NCI-H2196 (cell line): Measurements from ENCODE around the gene FRRS1L.
A peak's percentile ranks its signal among the peaks of the same experiment; 100 is the strongest.

Experiments
- DNase-seq: peaks from one replicate; lab custom pipeline; 2025; ENCODE audit not compliant: unreplicated experiment; lab: John Stamatoyannopoulos, UW

The FRRS1L gene

GRCh38 chr9:109166771-109167601 is at the start of gene FRRS1L:
FRRS1L (minus strand) TSS chr9:109167249; CDS start chr9:109167138, 111 bp downstream.
- DNase-seq, result no peak

- no peak for DNase-seq
Measured at GRCh38 chr9:109214414-109214813, 47.4 kb upstream of the FRRS1L start.

- no peak for DNase-seq
Measured at GRCh38 chr9:109213285-109214121, 46.5 kb upstream of the FRRS1L start.

DNA sequence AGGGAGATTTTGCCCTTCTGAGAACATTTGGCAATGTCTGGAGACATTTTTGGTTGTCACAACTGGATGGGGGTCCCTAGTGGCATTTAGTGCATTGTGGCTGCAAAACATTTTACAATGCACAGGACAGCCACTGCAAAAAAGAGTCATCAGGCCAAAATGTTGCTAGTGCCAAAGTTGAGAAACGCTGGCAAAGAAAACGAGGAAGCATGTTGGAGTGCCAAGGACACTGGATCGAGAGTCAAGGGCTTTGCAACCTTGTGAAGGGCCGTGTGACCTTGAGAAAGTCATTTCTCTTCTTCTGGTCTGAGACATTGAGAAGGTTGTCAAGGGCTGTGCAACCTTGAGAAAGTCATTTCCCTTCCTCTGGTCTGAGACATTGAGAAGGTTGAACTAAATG is 45.7 kb upstream of the FRRS1L start:
- no peak for DNase-seq

GRCh38 chr9:109206670-109207069 is 39.6 kb upstream of the FRRS1L start:
- DNase-seq, result no peak

DNA sequence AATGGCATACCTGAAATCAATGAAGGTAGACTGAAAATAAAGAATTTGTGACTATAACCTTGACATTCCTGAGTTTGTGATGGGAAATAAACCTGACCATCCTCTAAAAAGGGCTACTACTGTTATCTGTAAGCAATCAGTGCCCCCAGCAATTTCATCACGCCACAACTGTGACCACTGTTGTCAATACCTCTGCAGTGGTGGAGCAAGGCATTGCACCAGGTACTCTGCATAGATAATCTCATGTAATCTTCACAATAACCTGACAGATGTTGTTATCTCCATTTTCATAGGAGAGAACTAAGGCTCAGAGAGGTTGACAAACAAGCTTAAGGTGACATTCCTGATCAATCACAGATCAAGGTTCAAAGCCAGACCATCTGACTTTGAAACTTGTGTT is 38.5 kb upstream of the FRRS1L start:
- DNase-seq, result no peak

DNA sequence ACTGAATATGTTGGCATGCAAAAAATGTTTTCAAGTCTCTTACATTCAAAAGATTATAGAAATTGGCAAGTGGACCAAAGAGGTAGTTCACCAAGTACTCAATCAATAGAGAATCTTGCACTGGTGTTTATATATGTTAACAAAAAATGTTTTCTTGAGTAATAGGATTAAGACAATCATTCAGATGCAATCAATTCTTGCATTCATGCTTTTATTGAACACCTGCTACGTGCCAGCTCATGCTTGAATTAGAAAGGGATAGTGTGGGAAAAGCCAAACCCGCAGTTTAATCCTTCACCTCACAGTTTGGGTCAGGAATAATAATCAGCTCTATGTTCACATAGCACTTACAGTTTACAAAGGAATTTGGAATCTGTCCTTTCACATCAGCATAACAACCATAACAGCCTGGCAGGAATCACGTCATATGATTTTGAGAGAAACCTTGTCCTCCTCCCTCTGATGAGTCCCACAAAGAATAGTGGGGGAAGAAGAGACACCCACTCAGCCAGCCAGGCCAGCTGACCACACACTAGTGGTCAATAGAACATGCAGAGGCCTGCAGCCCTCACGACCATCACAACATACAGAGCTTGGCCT is 36.8 kb upstream of the FRRS1L start:
- no peak for DNase-seq

DNA sequence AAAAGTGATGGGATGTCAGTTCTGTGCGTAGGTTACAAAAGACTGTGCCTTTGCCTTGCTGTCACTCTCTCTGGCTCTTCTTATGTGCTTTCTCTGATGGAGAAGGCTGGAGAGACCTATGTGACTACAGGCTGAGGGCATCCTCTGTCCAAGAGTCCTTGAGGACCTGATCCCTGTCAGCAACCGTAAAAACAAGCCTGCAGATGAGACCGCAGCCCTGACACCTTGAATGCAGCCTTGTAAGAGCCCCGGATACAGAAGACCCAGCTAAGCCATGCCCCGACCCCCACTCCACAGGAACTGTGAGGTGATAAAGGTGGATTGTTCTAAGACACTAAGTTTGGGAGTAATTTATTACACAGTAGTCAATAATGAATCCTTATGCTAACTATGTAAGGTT is 32.6 kb upstream of the FRRS1L start:
- no peak for DNase-seq

DNA sequence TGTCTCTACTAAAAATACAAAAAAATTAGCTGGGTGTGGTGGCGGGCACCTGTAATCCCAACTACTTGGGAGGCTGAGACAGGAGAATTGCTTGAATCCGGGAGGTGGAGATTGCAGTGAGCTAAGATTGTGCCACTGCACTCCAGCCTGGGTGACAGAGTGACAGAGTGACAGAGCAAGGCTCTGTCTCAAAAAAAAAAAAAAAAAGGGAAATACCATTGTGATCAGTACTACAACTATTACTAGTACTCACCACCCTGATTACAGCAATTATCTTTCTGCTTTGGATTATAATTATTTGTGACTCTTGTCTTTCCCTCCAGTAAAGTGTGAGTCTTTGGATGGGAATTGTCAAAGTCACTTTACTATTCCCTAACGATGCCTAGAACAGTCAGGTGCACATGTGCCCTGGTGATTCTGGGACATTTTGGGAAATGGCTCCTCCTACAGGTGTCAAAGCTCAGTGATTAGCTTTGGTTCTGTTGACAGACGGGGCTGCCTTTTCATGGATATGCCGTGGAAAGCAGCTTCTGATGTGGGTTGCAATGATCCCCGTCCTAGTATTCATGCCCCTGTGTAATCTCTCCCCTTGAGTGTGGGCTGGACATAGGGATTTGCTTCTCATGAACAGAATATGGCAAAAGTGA is 31.8 kb upstream of the FRRS1L start:
- no peak for DNase-seq

DNA sequence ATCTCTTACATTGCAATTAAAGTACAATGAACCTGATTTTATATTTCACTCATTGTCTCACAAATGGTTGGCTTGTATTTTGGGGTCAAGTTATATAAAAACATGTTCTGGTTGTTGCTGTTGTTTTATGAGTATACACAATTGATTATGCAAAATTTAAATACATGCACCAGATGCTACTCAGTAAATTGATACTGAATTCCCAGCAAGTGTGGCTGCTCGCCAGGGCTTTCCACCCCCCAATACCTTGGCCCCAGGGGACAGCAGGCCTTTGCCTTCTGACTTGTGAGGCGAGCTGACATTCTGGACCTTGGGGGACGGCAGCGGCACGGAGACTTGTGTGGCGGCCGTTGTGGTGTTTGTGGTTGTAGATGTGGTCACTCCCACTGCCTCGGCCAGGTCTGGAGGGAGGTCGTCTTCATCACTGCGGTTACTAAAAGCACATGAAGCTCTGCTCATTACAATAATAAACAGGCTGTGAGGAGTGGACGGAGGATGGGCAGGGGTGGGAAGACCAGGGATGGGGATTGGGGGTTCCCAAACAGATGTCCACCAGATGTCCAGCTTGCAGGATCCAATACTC is 27.0 kb upstream of the FRRS1L start:
- no peak for DNase-seq

- peak; percentile 20 for DNase-seq
Measured at GRCh38 chr9:109192732-109193361, 25.8 kb upstream of the FRRS1L start.

- no peak for DNase-seq
Measured at GRCh38 chr9:109191746-109192145, 24.7 kb upstream of the FRRS1L start.

- DNase-seq, result no peak
Measured at GRCh38 chr9:109190151-109190550, 23.1 kb upstream of the FRRS1L start.

DNA sequence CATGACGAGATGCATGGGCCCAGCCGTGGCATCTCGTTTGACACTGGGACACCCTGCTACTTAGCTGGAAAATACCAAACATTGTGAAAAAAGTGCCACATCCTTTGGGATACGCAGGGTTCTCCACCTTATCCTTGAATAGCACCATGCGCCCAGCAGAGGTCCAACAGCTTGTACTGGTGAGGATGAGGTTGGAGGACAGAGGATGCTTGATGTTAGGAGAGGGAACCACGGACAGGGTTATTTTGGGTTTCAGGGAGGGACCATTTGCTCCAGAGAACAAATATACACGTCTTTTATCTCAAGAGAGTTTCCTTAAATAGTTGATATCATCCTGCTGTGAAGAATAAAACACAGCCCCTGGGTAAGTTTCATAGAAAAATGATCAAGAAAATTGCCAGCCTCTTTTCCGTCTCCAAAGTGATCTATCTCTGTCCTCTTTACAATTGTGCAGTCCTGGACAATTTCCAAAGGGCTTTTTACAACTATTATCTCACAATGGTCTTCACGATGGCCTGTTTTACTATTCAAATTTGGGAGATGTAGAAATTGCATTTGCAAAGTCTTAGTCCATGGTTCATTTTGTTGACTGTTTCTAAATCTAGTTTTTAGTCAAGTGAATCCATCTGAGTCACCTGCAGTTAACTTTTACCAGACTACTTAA is 19.9 kb upstream of the FRRS1L start:
- DNase-seq, result no peak

GRCh38 chr9:109182940-109183798 is 16.1 kb upstream of the FRRS1L start:
- no peak for DNase-seq

GRCh38 chr9:109182550-109182939 is 15.5 kb upstream of the FRRS1L start:
- no peak for DNase-seq

DNA sequence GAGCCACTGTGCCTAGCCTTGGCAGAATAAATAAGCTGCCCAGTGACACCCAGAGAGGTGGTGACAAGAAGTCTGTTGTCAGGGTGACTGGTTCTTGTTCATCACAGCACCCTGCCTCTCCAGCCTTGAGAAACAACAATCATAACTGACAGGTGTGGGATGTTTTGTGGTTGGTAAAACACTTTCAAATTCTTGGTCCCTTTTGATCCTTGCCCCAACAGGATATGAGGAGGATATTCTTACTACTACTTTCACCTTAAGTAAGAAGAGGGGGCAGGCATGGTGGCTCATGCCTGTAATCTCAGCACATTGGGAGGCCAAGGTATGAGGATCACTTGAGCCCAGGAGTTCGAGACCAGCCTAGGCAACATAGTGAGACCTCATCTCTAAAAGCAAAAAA is 14.2 kb upstream of the FRRS1L start:
- DNase-seq, result no peak

GRCh38 chr9:109179801-109180523 is 12.9 kb upstream of the FRRS1L start:
- DNase-seq, result no peak
